H1 (cell line): ENCODE measurements around the gene IL36RN. TPM values are rescaled to one million over a fixed set of nuclear protein-coding genes. Genes with fewer than 3 reads are reported as not detected.

Experiments used
- GABPA ChIP-seq: IDR thresholded peaks from 2 replicates; pipeline ENCODE4 v1.6.1; 2011; ENCODE audit warnings: mild to moderate bottlenecking, low read length, moderate library complexity, borderline replicate concordance; ENCODE audit not compliant: insufficient read depth
- KDM4A ChIP-seq: IDR thresholded peaks from one replicate; pipeline ENCODE4 v1.7.1; 2012; ENCODE audit warnings: low read depth, mild to moderate bottlenecking, moderate library complexity, low read length, inconsistent platforms; ENCODE audit not compliant: severe bottlenecking
- MAX ChIP-seq: IDR thresholded peaks from 2 replicates; pipeline ENCODE4 v1.6.1; 2012; ENCODE audit warnings: inconsistent platforms
- SIRT6 ChIP-seq: IDR thresholded peaks from one replicate; pipeline ENCODE4 v1.7.1; 2012; ENCODE audit warnings: low read length, inconsistent platforms
- SIX5 ChIP-seq: IDR thresholded peaks from 2 replicates; pipeline ENCODE4 v1.6.1; 2011; ENCODE audit warnings: mild to moderate bottlenecking, low read depth, low read length
- SRF ChIP-seq: IDR thresholded peaks from 2 replicates; pipeline ENCODE4 v1.6.1; 2011; ENCODE audit warnings: mild to moderate bottlenecking, low read depth, low read length, moderate library complexity
- TAF1 ChIP-seq: IDR thresholded peaks from 2 replicates; pipeline ENCODE4 v1.6.1; 2011; ENCODE audit warnings: mild to moderate bottlenecking, low read depth, low read length
- polyA plus RNA-seq, 7 experiments: library from polyadenylated mRNA; depleted of rRNA in 3 of 7; stranded (reverse) in 5 of 7; unstranded in 2 of 7; fragments of >200 nt in 5 of 7; fragments of 200-250 nt in 2 of 7; gene quantifications; 1 replicate in 5 of 7; 2 replicates in 1 of 7; 4 replicates in 1 of 7; pipeline versions ENCODE4 v1.2.1 to v1.2.3, GENCODE V29; 2011 to 2013; ENCODE audit warnings: missing spikeins in 2 of 7, mixed read lengths in 2 of 7
- total RNA-seq: library from RNA; stranded (reverse); fragmentation: NEBNext Ultra II Directional; extraction: Animal tissue kit (Norgen Biotek cat#: 25700); gene quantifications from 2 replicates; pipeline ENCODE4 v1.2.1, GENCODE V29; 2021

The IL36RN gene
- total and polyA plus RNA-seq, 2 of the 8 experiments (the other 6 are each of a cell fraction or from before 2014, with no cell fraction given), result not detected

- TF ChIP-seq SIRT6 (no peak), TAF1 (no peak), KDM4A (no peak), SIX5 (no peak), SRF (no peak), GABPA (no peak), MAX (no peak)
Measured at GRCh38 chr2:113032737-113033136, 26.3 kb upstream of the IL36RN start (continued).
